K562 (cell line): ENCODE measurements around the gene VARS1. TPM values are rescaled to one million over a fixed set of nuclear protein-coding genes. Genes with fewer than 3 reads are reported as not detected.

ENCODE experiments used
- ATF4 ChIP-seq: fragments of 450-650 bp; formaldehyde crosslinking; IDR thresholded peaks from 2 replicates; pipeline ENCODE4 v1.4.0; 2022; ENCODE audit warnings: mild to moderate bottlenecking, moderate library complexity
- BCOR ChIP-seq: fragments of 450-650 bp; IDR thresholded peaks from 2 replicates; pipeline ENCODE4 v1.6.1; 2016
- CXXC5 ChIP-seq: fragments of 250-450 bp; sonication (Bioruptor Pico); IDR thresholded peaks from 2 replicates; pipeline ENCODE4 v1.8.0; 2022; ENCODE audit warnings: inconsistent platforms, mild to moderate bottlenecking, moderate library complexity
- FOXM1 ChIP-seq, 2 experiments: fragments of 450-650 bp in 1 of 2; sonication (generic) in 1 of 2; formaldehyde crosslinking in 1 of 2; IDR thresholded peaks; 2 replicates each; pipeline versions ENCODE4 v1.6.1 to v1.9.0; 2017 to 2022; ENCODE audit warnings: low read depth in 2 of 2, mild to moderate bottlenecking in 2 of 2, missing genetic modification reagents in 1 of 2, moderate library complexity in 1 of 2
- GABPB2 ChIP-seq: fragments of 250-450 bp; sonication (Bioruptor Pico); conservative IDR thresholded peaks from 2 replicates; pipeline ENCODE4 v1.5.1; 2021; ENCODE audit warnings: mild to moderate bottlenecking
- MCM7 ChIP-seq, 2 experiments: fragments of 450-650 bp; IDR thresholded peaks; 2 replicates each; pipeline ENCODE4 v1.6.1; 2016 to 2018
- NKRF ChIP-seq: fragments of 450-650 bp; IDR thresholded peaks from 2 replicates; pipeline ENCODE4 v1.6.1; 2016; ENCODE audit warnings: borderline replicate concordance
- NR4A1 ChIP-seq, 2 experiments: fragments of 250-450 bp in 1 of 2; fragments of 450-650 bp in 1 of 2; sonication (Bioruptor Pico) in 1 of 2; IDR thresholded peaks; 2 replicates each; pipeline versions ENCODE4 v1.4.0 to v1.6.1; 2016 to 2020; ENCODE audit warnings: mild to moderate bottlenecking in 2 of 2, missing compliant biosample characterization in 1 of 2, missing genetic modification characterization in 1 of 2, moderate library complexity in 1 of 2
- REST ChIP-seq, 2 experiments: fragments of 450-650 bp; formaldehyde crosslinking in 1 of 2; IDR thresholded peaks; 2 replicates each; pipeline versions ENCODE4 v1.4.0 to v1.6.1; 2014 to 2020; ENCODE audit warnings: mild to moderate bottlenecking in 2 of 2, borderline replicate concordance in 1 of 2, low read depth in 1 of 2
- SIRT6 ChIP-seq: IDR thresholded peaks from one replicate; pipeline ENCODE4 v1.6.1; 2012; ENCODE audit warnings: low read depth, mild to moderate bottlenecking, control low read depth, inconsistent platforms, low read length, moderate library complexity
- SMARCA5 ChIP-seq: fragments of 450-650 bp; IDR thresholded peaks from 2 replicates; pipeline ENCODE4 v1.6.1; 2016
- SREBF1 ChIP-seq: fragments of 150-350 bp; IDR thresholded peaks from 2 replicates; pipeline ENCODE4 v1.6.1; 2014; ENCODE audit warnings: antibody characterized with exemption, low read depth, low read length, borderline replicate concordance
- TBP ChIP-seq: optimal IDR thresholded peaks from 2 replicates; pipeline ENCODE3; 2011; ENCODE audit warnings: low read depth, low read length, improper control_type of control experiment
- ZBTB33 ChIP-seq: sonication (generic); formaldehyde crosslinking; IDR thresholded peaks from 2 replicates; pipeline ENCODE4 v1.8.1; 2023; ENCODE audit warnings: mild to moderate bottlenecking, missing genetic modification reagents
- polyA plus RNA-seq, 8 experiments: library from polyadenylated mRNA; depleted of rRNA in 4 of 8; stranded (reverse) in 5 of 8; unstranded in 3 of 8; fragments of >200 nt; fragmentation: Nextera tagmentation in 2 of 8; fragmentation: Illumina TruSeq in 1 of 8; extraction: Ambion mirVana in 2 of 8; extraction: Trizol in 1 of 8; gene quantifications; 2 replicates each; pipeline versions ENCODE4 v1.2.1 to v1.2.3, GENCODE V29; 2011 to 2014; ENCODE audit warnings: inconsistent platforms in 1 of 8, missing spikeins in 1 of 8
- total RNA-seq, 7 experiments: library from RNA; depleted of rRNA in 6 of 7; stranded (reverse); fragments of >200 nt in 6 of 7; fragmentation: Illumina TruSeq in 2 of 7; extraction: Trizol in 2 of 7; gene quantifications; 2 replicates each; pipeline versions ENCODE4 v1.2.1 to v1.2.3, GENCODE V29; 2011 to 2021; ENCODE audit warnings: low replicate concordance in 1 of 7

Gene VARS1
- total and polyA plus RNA-seq, 9 of the 15 experiments (the other 6 are each of a cell fraction or from before 2014, with no cell fraction given), result 2.9 to 488 (median 130) TPM

- TF ChIP-seq SREBF1 (no peak), CXXC5 (CRISPR knock-in tag) (no peak), BCOR (no peak), FOXM1 (IDR thresholded peaks at IDR 0.05; ENCODE audit: low read depth) (0 out of 2 replicates have a peak, but pooled peaks have one; percentile 22), FOXM1 (CRISPR knock-in tag; IDR thresholded peaks at IDR 0.05; ENCODE audit: low read depth) (no peak), ZBTB33 (CRISPR knock-in tag) (no peak; the same call in 1 of the 2 replicates), NKRF (no peak), SMARCA5 (no peak), NR4A1 (CRISPR knock-in tag; IDR thresholded peaks at IDR 0.05) (0 out of 2 replicates have a peak, but pooled peaks have one; percentile 27), NR4A1 (tag; IDR thresholded peaks at IDR 0.05) (no peak), GABPB2 (no peak), MCM7 (IDR thresholded peaks at IDR 0.05) (no peak), REST (IDR thresholded peaks at IDR 0.05; ENCODE audit: borderline replicate concordance) (no peak), REST (CRISPR knock-in tag; IDR thresholded peaks at IDR 0.05; ENCODE audit: low read depth) (no peak), TBP (no peak), ATF4 (CRISPR knock-in tag) (peak; percentile 50; the same call in 1 of the 2 replicates), SIRT6 (no peak)
These were observed 45.0 kb downstream of the VARS1 start (continued) for GRCh38 chr6:31750411-31751022.
